CD14-positive monocyte (primary cell): Measurements from ENCODE around the gene IQSEC3. TPM values are rescaled to one million over a fixed set of nuclear protein-coding genes. Genes with fewer than 3 reads are reported as not detected.

Experiments
- DNase-seq, 3 donors: peaks; one replicate each; pipeline ENCODE4 v3.0.0-alpha.2; 2011 to 2022
- H2AFZ ChIP-seq: 2 replicates; pipeline ENCODE4 v1.6.0; 2012; ENCODE audit warnings: mild to moderate bottlenecking, low read depth, low read length, inconsistent platforms; ENCODE audit not compliant: insufficient read depth, poor library complexity, severe bottlenecking
- H3K27ac ChIP-seq, 2 donors: 1 replicate in 1 of 2; 2 replicates in 1 of 2; pipeline ENCODE4 v1.5.1; 2012 to 2013; ENCODE audit warnings: low read length in 2 of 2, control low read depth in 1 of 2, inconsistent platforms in 1 of 2, low read depth in 1 of 2, mild to moderate bottlenecking in 1 of 2
- H3K27me3 ChIP-seq, 2 donors: one replicate each; pipeline versions ENCODE4 v1.6.0 to v1.6.1; 2011 to 2013; ENCODE audit warnings: low read length in 2 of 2; ENCODE audit not compliant: control insufficient read depth in 2 of 2, insufficient read depth in 2 of 2
- H3K36me3 ChIP-seq, 2 donors: replicated peaks in 1 of 2; 1 replicate in 1 of 2; 2 replicates in 1 of 2; pipeline versions ENCODE4 v1.5.1 to v1.6.1; 2012 to 2013; ENCODE audit warnings: low read length in 2 of 2, control low read depth in 1 of 2, inconsistent platforms in 1 of 2, mild to moderate bottlenecking in 1 of 2; ENCODE audit not compliant: insufficient read depth in 2 of 2, control insufficient read depth in 1 of 2
- H3K4me1 ChIP-seq, 2 donors: 1 replicate in 1 of 2; 2 replicates in 1 of 2; pipeline versions ENCODE4 v1.5.1 to v1.6.1; 2012 to 2013; ENCODE audit warnings: low read length in 2 of 2, control low read depth in 1 of 2, inconsistent platforms in 1 of 2, mild to moderate bottlenecking in 1 of 2, moderate library complexity in 1 of 2; ENCODE audit not compliant: insufficient read depth in 2 of 2, control insufficient read depth in 1 of 2
- H3K4me2 ChIP-seq: replicated peaks from 2 replicates; pipeline ENCODE3; 2012; ENCODE audit warnings: low read length, moderate library complexity, mild to moderate bottlenecking; ENCODE audit not compliant: poor library complexity, severe bottlenecking; ENCODE audit errors: extremely low read depth
- H3K4me3 ChIP-seq, 3 experiments: fragments of 200-600 bp in 1 of 3; sonication (generic) in 1 of 3; replicated peaks in 1 of 3; 1 replicate in 2 of 3; 2 replicates in 1 of 3; pipeline ENCODE4 v1.5.1; 2011 to 2013; ENCODE audit warnings: low read length in 3 of 3, mild to moderate bottlenecking in 3 of 3, control low read depth in 2 of 3, low read depth in 2 of 3, inconsistent platforms in 1 of 3, moderate library complexity in 1 of 3
- H3K79me2 ChIP-seq: 2 replicates; pipeline ENCODE4 v1.6.0; 2012; ENCODE audit warnings: mild to moderate bottlenecking, control low read depth, inconsistent platforms, low read length, moderate library complexity; ENCODE audit not compliant: insufficient read depth
- H3K9ac ChIP-seq: 2 replicates; pipeline ENCODE4 v1.6.0; 2017; ENCODE audit warnings: low read length, mild to moderate bottlenecking; ENCODE audit not compliant: insufficient read depth, poor library complexity, severe bottlenecking
- H3K9me3 ChIP-seq, 2 donors: replicated peaks in 1 of 2; 1 replicate in 1 of 2; 2 replicates in 1 of 2; pipeline versions ENCODE4 v1.5.1 to v1.6.1; 2012 to 2013; ENCODE audit warnings: low read length in 2 of 2, control low read depth in 1 of 2; ENCODE audit not compliant: control insufficient read depth in 1 of 2, insufficient read depth in 1 of 2
- H4K20me1 ChIP-seq: 2 replicates; pipeline ENCODE4 v1.6.0; 2012; ENCODE audit warnings: mild to moderate bottlenecking, low read length, control low read depth, moderate library complexity; ENCODE audit not compliant: insufficient read depth
- H3K27ac Mint-ChIP-seq, 7 donors: one replicate each; pipeline ENCODE4 v1.8.0; 2020; ENCODE audit warnings: mild to moderate bottlenecking in 7 of 7, mixed read lengths in 7 of 7, moderate library complexity in 6 of 7, inconsistent platforms in 2 of 7
- H3K27me3 Mint-ChIP-seq, 3 donors: one replicate each; pipeline ENCODE4 v1.8.0; 2021 to 2022; ENCODE audit warnings: low read depth in 3 of 3, mild to moderate bottlenecking in 3 of 3, mixed read lengths in 3 of 3, moderate library complexity in 3 of 3, inconsistent platforms in 1 of 3
- H3K36me3 Mint-ChIP-seq, 2 donors: one replicate each; pipeline ENCODE4 v1.8.0; 2020; ENCODE audit warnings: mixed read lengths in 2 of 2, inconsistent platforms in 1 of 2, mild to moderate bottlenecking in 1 of 2
- H3K4me1 Mint-ChIP-seq: one replicate; pipeline ENCODE4 v1.8.0; 2020; ENCODE audit warnings: mild to moderate bottlenecking, mixed read lengths
- H3K4me3 Mint-ChIP-seq, 2 donors: one replicate each; pipeline ENCODE4 v1.8.0; 2020; ENCODE audit warnings: mild to moderate bottlenecking in 2 of 2, mixed read lengths in 2 of 2, moderate library complexity in 1 of 2
- H3K9me3 Mint-ChIP-seq, 7 donors: one replicate each; pipeline ENCODE4 v1.8.0; 2020 to 2022; ENCODE audit warnings: mixed read lengths in 7 of 7, mild to moderate bottlenecking in 6 of 7, moderate library complexity in 6 of 7, inconsistent platforms in 2 of 7
- CTCF ChIP-seq: fragments of 200-600 bp; IDR thresholded peaks from one replicate; pipeline ENCODE4 v1.8.0; 2022; ENCODE audit warnings: antibody characterized with exemption, mild to moderate bottlenecking
- WGBS: methylation state at CpG from one replicate; pipeline ENCODE4 v1.1.5; 2013; ENCODE audit warnings: missing lambda C conversion rate; ENCODE audit not compliant: insufficient coverage; 5-methylcytosine and 5-hydroxymethylcytosine counted together
- intact Hi-C, 2 donors: fragments of 100-400 bp; cut with micrococcal nuclease; formaldehyde crosslinking; loops; one replicate each; pipeline versions ENCODE4 v1.15.0 to v1.15.1; 2023
- polyA plus RNA-seq, 3 donors: library from polyadenylated mRNA; depleted of rRNA in 1 of 3; unstranded in 2 of 3; stranded (reverse) in 1 of 3; fragments of 300-500 nt in 2 of 3; fragments of >200 nt in 1 of 3; fragmentation: Illumina TruSeq in 2 of 3; gene quantifications; 1 replicate in 2 of 3; 2 replicates in 1 of 3; pipeline ENCODE4 v1.2.3, GENCODE V29; 2012 to 2021

Gene IQSEC3
- polyA plus RNA-seq, 3 donors: not detected

- H3K27me3 Mint-ChIP-seq: peaks cover 8 to 16% (median 15%) of the 10 kb centered on the region in 3 donors
These were observed 46.8 kb downstream of the IQSEC3 start for GRCh38 chr12:113347-113746.

GRCh38 chr12:114626-115211 lies 48.2 kb downstream of the IQSEC3 start:
- 88% methylated on average over 3 of the region's 4 CpGs for WGBS
- Mint-ChIP-seq H3K9me3 (peaks cover 0 to 3% (median 0%) of the 10 kb centered on the region in 7 donors), H3K27ac (no peak overlapping the region), H3K4me1 (peaks cover 32% of the 10 kb centered on the region), H3K36me3 (no peaks in the 10 kb centered on the region), H3K27me3 (peaks cover 6 to 14% (median 11%) of the 10 kb centered on the region in 3 donors), H3K4me3 (no peak overlapping the region)
- Histone ChIP-seq H3K9ac (no peak overlapping the region), H3K27ac (no peak overlapping the region), H3K4me1 (peaks cover 16 to 27% of the 10 kb centered on the region in 2 donors), H3K4me2 (no peak overlapping the region), H2AFZ (no peak overlapping the region), H3K79me2 (no peaks in the 10 kb centered on the region), H4K20me1 (no peaks in the 10 kb centered on the region), H3K27me3 (no peaks in the 10 kb centered on the region), H3K4me3 (no peak overlapping the region), H3K9me3 (no peaks in the 10 kb centered on the region), H3K36me3 (no peaks in the 10 kb centered on the region)
- no peak for DNase-seq
- intact Hi-C loops: no loop called here
- TF ChIP-seq CTCF: no peak

More at GRCh38 chr12:113347-113746, 46.8 kb downstream of the IQSEC3 start:
- Histone ChIP-seq H3K36me3 (no peaks in the 10 kb centered on the region), H3K4me2 (no peak overlapping the region), H3K9ac (no peak overlapping the region), H3K9me3 (no peaks in the 10 kb centered on the region), H4K20me1 (no peaks in the 10 kb centered on the region), H3K4me1 (peaks cover 20 to 34% of the 10 kb centered on the region in 2 donors), H3K4me3 (no peak overlapping the region), H3K79me2 (no peaks in the 10 kb centered on the region), H2AFZ (no peak overlapping the region), H3K27me3 (no peaks in the 10 kb centered on the region), H3K27ac (no peak overlapping the region)
- H3K36me3 Mint-ChIP-seq: no peaks in the 10 kb centered on the region
- peak overlapping the region in 3 of 7 donors; percentile 21 to 97 (median 54) for H3K27ac Mint-ChIP-seq
- H3K9me3 Mint-ChIP-seq: no peaks in the 10 kb centered on the region
- no peak for TF ChIP-seq CTCF
- 100% methylated on average over 1 of the region's 4 CpGs for WGBS
- DNase-seq: no peak
- H3K4me3 Mint-ChIP-seq: no peak overlapping the region
- H3K4me1 Mint-ChIP-seq: peaks cover 40% of the 10 kb centered on the region
- intact Hi-C loops: no loop called here
